GM21381 (cell line): Measurements from ENCODE around the gene ATP11A.

ENCODE experiments used
- ATAC-seq: cut with Tn5 transposase; IDR thresholded peaks from one replicate; pipeline ENCODE4 v1.9.1; 2021; ENCODE audit warnings: mild to moderate bottlenecking, moderate library complexity; ENCODE audit not compliant: unreplicated experiment

Gene ATP11A

DNA sequence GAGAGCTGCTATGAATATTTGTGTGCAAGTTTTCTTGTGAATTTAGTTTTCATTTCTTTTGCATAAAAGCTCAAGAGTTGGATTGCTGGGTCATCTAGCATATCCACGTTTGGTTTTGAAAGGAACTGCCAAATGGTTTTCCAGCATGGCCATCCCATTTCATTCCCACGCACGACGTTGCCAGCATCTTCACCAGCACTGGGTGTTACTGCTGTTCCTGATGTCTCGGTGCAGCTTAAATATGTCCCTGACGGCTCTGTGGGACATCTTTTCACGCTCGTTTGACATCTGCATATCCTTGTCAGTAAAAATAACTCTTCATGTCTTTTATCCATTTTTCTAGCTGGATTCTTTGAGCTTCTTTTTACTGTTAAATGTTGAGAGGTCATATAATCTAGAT, 123.7 kb downstream of the ATP11A start:
- no peak for ATAC-seq

DNA sequence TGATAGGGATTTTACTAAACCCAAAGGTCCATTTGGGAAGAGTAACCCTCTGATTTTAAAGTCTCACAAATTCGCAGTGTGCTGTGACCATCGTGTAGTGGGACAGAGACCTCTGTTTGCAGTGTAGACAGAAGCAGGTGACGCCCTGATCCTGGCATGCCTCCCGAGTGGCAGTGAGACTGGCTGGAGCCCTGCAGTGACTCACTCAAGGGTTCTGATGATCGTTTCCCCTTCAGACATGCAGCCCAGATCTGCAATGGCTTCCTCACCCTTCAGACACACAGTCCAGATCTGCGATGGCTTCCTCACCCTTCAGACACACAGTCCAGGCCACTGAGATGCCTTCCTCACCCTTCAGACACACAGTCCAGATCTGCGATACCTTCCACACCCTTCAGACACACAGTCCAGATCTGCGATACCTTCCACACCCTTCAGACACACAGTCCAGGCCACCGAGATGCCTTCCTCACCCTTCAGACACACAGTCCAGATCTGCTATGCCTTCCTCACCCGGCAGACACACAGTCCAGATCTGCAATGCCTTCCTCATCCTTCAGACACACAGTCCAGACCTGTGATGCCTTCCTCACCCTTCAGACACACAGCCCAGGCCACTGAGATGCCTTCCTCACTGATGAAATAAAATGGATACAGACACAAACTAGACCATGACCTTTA, 125.2 kb downstream of the ATP11A start:
- no peak for ATAC-seq

DNA sequence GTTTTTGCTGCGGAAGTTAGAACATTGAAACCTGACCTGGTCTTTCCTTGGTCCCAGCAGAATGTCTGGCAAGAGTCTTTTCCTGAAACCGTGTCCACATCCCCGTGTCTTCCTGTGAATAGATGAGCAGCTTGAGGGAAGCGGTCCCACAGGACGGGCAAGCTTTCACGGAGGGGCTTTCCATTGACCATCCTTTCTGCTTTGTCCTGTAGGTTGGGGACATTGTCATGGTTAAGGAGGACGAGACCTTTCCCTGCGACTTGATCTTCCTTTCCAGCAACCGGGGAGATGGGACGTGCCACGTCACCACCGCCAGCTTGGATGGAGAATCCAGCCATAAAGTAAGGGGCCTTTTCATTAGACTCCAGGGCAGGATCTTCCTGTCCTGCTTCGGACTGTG, 126.0 kb downstream of the ATP11A start:
- ATAC-seq: no peak

- no peak for ATAC-seq
These were observed 128.3 kb downstream of the ATP11A start for GRCh38 chr13:112818040-112818697.

DNA sequence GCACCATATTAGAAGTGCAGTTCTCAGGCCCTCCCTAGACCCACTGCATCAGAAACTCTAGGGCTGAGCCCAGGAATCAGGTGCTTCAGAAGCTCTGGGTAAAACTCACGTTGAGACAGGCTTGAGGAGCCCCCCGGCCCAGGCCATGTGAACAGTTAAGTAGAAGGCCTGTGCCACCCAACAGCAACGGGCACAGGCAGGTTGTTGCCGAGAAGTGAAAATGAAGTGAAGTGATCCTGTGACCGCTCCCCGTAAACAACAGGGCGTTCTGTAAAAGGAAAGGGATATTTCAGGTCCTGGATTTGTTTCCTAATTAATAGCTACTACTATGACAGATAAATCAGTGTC, 128.8 kb downstream of the ATP11A start:
- no peak for ATAC-seq

GRCh38 chr13:112819111-112819510, 129.3 kb downstream of the ATP11A start:
- ATAC-seq: no peak

DNA sequence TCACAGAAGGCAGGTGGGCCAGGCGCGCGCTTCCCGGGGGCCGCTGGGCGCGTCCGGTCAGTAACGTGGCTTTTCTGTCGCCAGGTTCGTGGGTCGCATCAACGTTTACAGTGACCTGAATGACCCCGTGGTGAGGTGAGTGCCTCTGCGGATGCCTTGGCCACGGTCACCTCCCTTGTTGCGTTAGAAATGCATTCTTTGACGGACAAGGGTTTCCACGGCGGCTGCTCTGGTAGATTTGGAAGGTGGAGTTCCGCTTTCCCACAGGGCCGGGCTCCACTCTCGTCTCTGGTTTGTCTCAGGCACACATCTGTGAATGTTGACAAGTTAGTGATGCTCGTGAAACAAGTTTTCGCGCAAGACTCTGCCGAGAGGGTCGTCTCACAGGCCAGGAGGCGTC, 130.0 kb downstream of the ATP11A start:
- ATAC-seq: no peak

- ATAC-seq: no peak
These were observed 130.5 kb downstream of the ATP11A start for GRCh38 chr13:112820318-112820717.

DNA sequence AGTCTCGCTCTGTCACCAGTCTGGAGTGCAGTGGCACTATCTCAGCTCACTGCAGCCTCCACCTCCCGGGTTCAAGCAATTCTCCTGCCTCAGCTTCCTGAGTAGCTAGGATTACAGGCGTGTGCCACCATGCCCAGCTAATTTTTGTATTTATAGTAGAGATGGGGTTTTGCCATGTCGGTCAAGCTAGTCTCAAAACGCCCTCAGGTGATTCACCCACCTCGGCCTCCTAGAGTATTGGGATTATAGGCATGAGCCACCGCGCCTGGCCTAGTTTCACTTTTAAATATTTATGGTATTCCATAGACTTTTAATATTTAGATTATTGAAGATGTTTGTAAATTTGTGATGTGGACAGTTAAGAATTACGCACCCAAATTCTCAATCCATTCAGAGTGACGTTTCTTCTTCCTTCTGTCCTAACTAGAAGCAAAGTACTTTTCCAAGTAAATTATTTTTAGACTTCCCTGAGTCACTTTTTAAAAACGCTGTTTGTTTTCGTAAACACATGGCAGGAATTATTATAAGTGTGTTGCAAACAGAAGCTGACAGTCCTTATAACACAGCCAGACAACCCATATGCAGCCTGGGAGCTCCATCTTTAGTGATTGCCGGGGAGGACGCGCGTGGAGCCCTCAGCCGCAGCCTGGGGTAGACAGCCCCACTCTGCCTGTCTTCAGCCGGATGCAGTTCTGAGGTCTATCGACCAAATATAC, 131.7 kb downstream of the ATP11A start:
- no peak for ATAC-seq

DNA sequence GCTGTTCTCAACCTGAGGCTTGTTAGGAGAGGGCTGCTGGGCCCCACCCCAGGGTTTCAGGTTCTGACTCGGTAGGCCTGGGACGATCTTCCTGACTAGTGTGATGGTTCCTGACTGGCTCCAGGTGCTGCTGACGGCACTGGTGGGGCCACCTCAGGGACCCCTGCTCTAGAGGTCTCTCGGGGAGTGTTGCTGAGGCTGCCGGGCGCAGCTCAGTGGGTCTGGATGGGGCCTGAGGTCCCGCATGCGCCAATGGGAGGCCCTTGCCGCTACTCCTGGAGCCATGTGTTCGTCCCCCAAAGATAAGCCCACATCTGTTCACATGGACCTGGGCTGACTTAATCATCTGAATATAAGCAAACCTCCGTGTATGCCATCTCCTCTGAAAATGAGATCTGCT, 133.0 kb downstream of the ATP11A start:
- no peak for ATAC-seq

- ATAC-seq: no peak
These were observed 134.6 kb downstream of the ATP11A start for GRCh38 chr13:112824429-112824828.

DNA sequence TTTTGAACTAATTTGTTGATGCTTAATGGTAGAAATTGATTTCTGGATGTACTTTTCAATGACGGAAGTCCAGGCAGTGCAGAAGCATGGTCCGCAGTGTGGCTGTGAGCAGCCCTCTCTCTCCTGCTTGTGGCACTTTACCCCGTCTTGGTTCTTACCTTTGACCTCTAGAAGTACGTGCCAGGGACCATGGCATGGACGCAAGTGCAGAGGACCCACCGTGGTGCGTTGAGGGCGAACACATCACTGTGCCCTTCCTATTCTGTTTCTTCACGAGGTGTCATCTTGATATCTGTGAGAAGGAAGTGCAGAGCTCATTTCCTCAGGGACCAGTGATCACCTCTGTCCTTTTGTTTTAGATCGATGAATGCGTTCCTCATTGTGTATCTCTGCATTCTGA, 135.2 kb downstream of the ATP11A start:
- no peak for ATAC-seq

DNA sequence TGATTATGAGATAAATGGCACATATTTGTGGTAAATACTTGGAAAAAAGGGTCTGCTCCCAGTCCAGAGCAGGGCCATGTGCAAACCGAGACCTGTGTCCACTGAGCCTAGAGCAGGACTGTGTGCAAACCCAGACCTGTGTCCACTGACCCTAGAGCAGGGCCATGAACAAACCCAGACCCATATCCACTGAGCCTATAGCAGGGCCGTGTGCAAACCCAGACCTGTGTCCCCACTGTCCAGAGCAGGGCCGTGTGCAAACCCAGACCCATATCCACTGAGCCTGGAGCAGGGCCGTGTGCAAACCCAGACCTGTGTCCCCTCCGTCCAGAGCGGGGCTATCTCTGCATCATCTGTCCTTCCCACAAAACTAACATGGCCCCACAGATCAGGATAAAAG, 136.0 kb downstream of the ATP11A start:
- ATAC-seq: no peak

DNA sequence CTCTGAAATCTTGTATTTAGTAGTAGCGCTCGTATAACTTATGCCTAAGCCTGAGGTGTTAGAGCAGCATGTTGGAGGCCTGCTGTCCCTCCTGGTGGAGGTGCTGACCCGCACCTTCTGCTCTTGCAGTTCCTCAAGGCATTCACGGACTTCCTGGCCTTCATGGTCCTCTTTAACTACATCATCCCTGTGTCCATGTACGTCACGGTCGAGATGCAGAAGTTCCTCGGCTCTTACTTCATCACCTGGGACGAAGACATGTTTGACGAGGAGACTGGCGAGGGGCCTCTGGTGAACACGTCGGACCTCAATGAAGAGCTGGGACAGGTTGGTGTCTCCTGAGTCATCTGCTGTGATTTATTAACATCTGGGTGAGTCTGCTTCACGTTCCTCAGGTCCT, 136.7 kb downstream of the ATP11A start:
- ATAC-seq: no peak

DNA sequence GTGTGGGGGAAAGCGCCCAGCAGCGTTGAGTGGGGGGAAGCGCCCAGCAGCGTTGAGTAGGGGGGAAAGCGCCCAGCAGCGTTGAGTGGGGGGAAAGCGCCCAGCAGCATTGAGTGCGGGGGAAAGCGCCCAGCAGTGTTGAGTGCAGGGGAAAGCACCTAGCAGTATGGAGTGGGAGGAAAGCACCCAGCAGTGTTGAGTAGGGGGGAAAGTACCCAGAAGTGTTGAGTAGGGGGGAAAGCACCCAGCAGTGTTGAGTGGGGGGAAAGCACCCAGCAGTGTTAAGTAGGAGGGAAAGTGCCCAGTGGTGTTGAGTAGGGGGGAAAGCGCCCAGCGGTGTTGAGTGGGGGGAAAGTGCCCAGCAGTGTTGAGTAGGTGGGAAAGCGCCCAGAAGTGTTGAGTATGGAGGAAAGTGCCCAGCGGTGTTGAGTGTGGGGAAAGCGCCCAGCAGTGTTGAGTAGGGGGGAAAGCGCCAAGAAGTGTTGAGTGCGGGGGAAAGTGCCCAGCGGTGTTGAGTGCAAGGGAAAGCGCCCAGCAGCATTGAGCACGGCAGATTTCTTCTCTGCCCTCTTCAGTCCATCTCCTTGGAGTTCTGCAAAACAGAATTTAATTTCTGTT, 138.4 kb downstream of the ATP11A start:
- ATAC-seq: no peak

GRCh38 chr13:112828756-112829155, 138.9 kb downstream of the ATP11A start:
- no peak for ATAC-seq

DNA sequence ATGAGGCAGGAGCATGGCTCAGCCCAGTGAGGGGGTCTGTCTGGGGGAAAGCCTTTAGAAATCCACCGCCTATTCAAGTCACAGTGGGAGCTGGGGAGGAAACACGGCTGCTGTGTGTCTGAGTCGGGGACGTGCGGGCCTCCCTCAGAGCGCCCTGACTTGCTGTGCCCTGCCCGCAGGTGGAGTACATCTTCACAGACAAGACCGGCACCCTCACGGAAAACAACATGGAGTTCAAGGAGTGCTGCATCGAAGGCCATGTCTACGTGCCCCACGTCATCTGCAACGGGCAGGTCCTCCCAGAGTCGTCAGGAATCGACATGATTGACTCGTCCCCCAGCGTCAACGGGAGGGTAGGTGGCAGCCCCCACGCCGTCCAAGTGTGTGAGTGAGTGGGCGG, 141.4 kb downstream of the ATP11A start:
- ATAC-seq: no peak

DNA sequence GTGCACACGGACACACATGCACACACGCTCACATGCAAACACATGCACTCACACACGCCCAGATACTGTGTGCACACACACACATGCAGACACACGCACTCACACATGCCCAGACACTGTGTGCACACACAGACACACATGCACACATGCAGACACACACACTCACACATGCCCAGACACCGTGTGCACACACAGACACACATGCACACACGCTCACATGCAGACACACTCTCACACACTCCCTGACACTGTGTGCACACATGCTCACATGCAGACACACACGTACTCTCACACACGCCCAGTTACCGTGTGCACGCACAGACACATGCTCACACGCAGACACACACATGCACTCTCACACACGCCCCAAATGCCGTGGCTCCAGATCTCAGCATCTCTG, 142.0 kb downstream of the ATP11A start:
- ATAC-seq: no peak

GRCh38 chr13:112832811-112833210, 143.0 kb downstream of the ATP11A start:
- no peak for ATAC-seq

GRCh38 chr13:112833551-112834257, 143.9 kb downstream of the ATP11A start:
- ATAC-seq: no peak

- no peak for ATAC-seq
These were observed 145.5 kb downstream of the ATP11A start for GRCh38 chr13:112835344-112835743.
